Superior temporal gyrus (tissue), 1 donor: ENCODE results near the gene ZMYND8.
"Not testable (repeated sequence)": the region's sequence is repeated elsewhere in the genome, so short reads cannot be mapped to it uniquely, and the experiment has no call there.

Experiments
- DNase-seq: peaks from one replicate; pipeline ENCODE4 v3.0.0-alpha.2; 2016; ENCODE audit errors: extremely low spot score

Gene ZMYND8

GRCh38 chr20:47370850-47371782 is 14.6 kb upstream of the ZMYND8 start:
- DNase-seq = no peak

GRCh38 chr20:47370214-47370613 is 13.7 kb upstream of the ZMYND8 start:
- no peak for DNase-seq

- DNase-seq = no peak
Observed at GRCh38 chr20:47368301-47368700, 11.8 kb upstream of the ZMYND8 start.

GRCh38 chr20:47366301-47366700 is 9.8 kb upstream of the ZMYND8 start:
- DNase-seq = not testable (repeated sequence)

GRCh38 chr20:47365023-47365764 is 8.7 kb upstream of the ZMYND8 start:
- no peak for DNase-seq

GRCh38 chr20:47362361-47363219 is 6.1 kb upstream of the ZMYND8 start:
- no peak for DNase-seq

- DNase-seq = peak; percentile 40
Observed at GRCh38 chr20:47361057-47361915, 4.8 kb upstream of the ZMYND8 start.

- peak; percentile 76 for DNase-seq
Observed at GRCh38 chr20:47360297-47361056, 4.0 kb upstream of the ZMYND8 start.

GRCh38 chr20:47359530-47360296 is 3.2 kb upstream of the ZMYND8 start:
- no peak for DNase-seq

GRCh38 chr20:47358672-47359529 is 2.4 kb upstream of the ZMYND8 start:
- peak; percentile 93 for DNase-seq

GRCh38 chr20:47358039-47358671 is 1.7 kb upstream of the ZMYND8 start:
- DNase-seq = peak; percentile 81

- DNase-seq = peak; percentile 92
Observed at GRCh38 chr20:47357296-47358038, 968 bp upstream of the ZMYND8 start.

GRCh38 chr20:47356220-47356525 is 326 bp downstream of the ZMYND8 start:
- no peak for DNase-seq

- peak; percentile 81 for DNase-seq
Observed at GRCh38 chr20:47355489-47356219, 845 bp downstream of the ZMYND8 start.

- peak; percentile 81 for DNase-seq
Observed at GRCh38 chr20:47354714-47355488, 1.6 kb downstream of the ZMYND8 start.

- DNase-seq = no peak
Observed at GRCh38 chr20:47354464-47354713, 2.1 kb downstream of the ZMYND8 start.
